Neutrophil (primary cell): ENCODE data around the gene ATF3.

Experiments used
- H3K27ac ChIP-seq: fragments of 200-600 bp; sonication (generic); 2 replicates; pipeline ENCODE4 v1.5.1; 2016; ENCODE audit warnings: mild to moderate bottlenecking, moderate library complexity
- H3K27me3 ChIP-seq: fragments of 200-600 bp; sonication (generic); 2 replicates; pipeline ENCODE4 v1.6.0; 2016; ENCODE audit warnings: mild to moderate bottlenecking
- H3K36me3 ChIP-seq: fragments of 200-600 bp; sonication (generic); 2 replicates; pipeline ENCODE4 v1.5.1; 2017
- H3K4me1 ChIP-seq, 2 experiments: fragments of 200-600 bp in 1 of 2; sonication (generic) in 1 of 2; 1 replicate in 1 of 2; 2 replicates in 1 of 2; pipeline versions ENCODE4 v1.5.1 to v1.6.1; 2013 to 2016; ENCODE audit warnings: low read depth in 1 of 2, low read length in 1 of 2, mild to moderate bottlenecking in 1 of 2, moderate library complexity in 1 of 2; ENCODE audit not compliant: control insufficient read depth in 1 of 2, insufficient read depth in 1 of 2
- H3K4me3 ChIP-seq, 2 experiments: fragments of 200-600 bp in 1 of 2; sonication (generic) in 1 of 2; 1 replicate in 1 of 2; 2 replicates in 1 of 2; pipeline ENCODE4 v1.5.1; 2013 to 2016; ENCODE audit warnings: low read depth in 1 of 2, low read length in 1 of 2, mild to moderate bottlenecking in 1 of 2, moderate library complexity in 1 of 2
- H3K9me3 ChIP-seq: fragments of 200-600 bp; sonication (generic); 2 replicates; pipeline ENCODE4 v1.5.1; 2016
- CTCF ChIP-seq: fragments of 200-600 bp; sonication (generic); IDR thresholded peaks from 2 replicates; pipeline ENCODE4 v1.5.1; 2016; ENCODE audit warnings: antibody characterized with exemption

The ATF3 gene

GRCh38 chr1:212622467-212622866, 13.9 kb downstream of the ATF3 start:
- H3K9me3 ChIP-seq: no peaks in the 10 kb centered on the region
- H3K4me1 ChIP-seq: peaks cover 4 to 5% of the 10 kb centered on the region in 2 experiments
- no peaks in the 10 kb centered on the region for H3K36me3 ChIP-seq
- no peak overlapping the region for H3K4me3 ChIP-seq
- no peak for TF ChIP-seq CTCF
- peaks cover 15% of the 10 kb centered on the region for H3K27me3 ChIP-seq
- H3K27ac ChIP-seq: no peak overlapping the region

GRCh38 chr1:212622906-212623305, 14.3 kb downstream of the ATF3 start:
- no peak overlapping the region for H3K4me3 ChIP-seq
- H3K27me3 ChIP-seq: peaks cover 15% of the 10 kb centered on the region
- no peak for TF ChIP-seq CTCF
- H3K36me3 ChIP-seq: no peaks in the 10 kb centered on the region
- peaks cover 4 to 5% of the 10 kb centered on the region in 2 experiments for H3K4me1 ChIP-seq
- no peaks in the 10 kb centered on the region for H3K9me3 ChIP-seq
- no peak overlapping the region for H3K27ac ChIP-seq

- peaks cover 15% of the 10 kb centered on the region for H3K27me3 ChIP-seq
- H3K4me3 ChIP-seq: no peak overlapping the region
- peaks cover 4 to 5% of the 10 kb centered on the region in 2 experiments for H3K4me1 ChIP-seq
- H3K36me3 ChIP-seq: no peaks in the 10 kb centered on the region
- TF ChIP-seq CTCF: no peak
- no peak overlapping the region for H3K27ac ChIP-seq
- no peaks in the 10 kb centered on the region for H3K9me3 ChIP-seq
Measured at GRCh38 chr1:212623603-212624002, 15.0 kb downstream of the ATF3 start.

- H3K27me3 ChIP-seq: peaks cover 15% of the 10 kb centered on the region
- no peak overlapping the region for H3K27ac ChIP-seq
- no peaks in the 10 kb centered on the region for H3K9me3 ChIP-seq
- H3K4me1 ChIP-seq: peaks cover 4 to 7% of the 10 kb centered on the region in 2 experiments
- no peaks in the 10 kb centered on the region for H3K36me3 ChIP-seq
- H3K4me3 ChIP-seq: no peak overlapping the region
- TF ChIP-seq CTCF: no peak
Measured at GRCh38 chr1:212624976-212625501, 16.5 kb downstream of the ATF3 start.

GRCh38 chr1:212625781-212626450, 17.4 kb downstream of the ATF3 start:
- Histone ChIP-seq H3K36me3 (no peaks in the 10 kb centered on the region), H3K4me3 (no peak overlapping the region), H3K27me3 (peaks cover 15% of the 10 kb centered on the region), H3K27ac (no peak overlapping the region), H3K9me3 (no peaks in the 10 kb centered on the region), H3K4me1 (peaks cover 6 to 11% of the 10 kb centered on the region in 2 experiments)
- TF ChIP-seq CTCF: no peak
